Dendritic cell treated with granulocyte-macrophage colony-stimulating factor and Interleukin-4, amounts not matched to agents 40 ng/mL and 50 ng/mL, for 4 days (primary cell): ENCODE data around the gene SKI.
"Not testable (repeated sequence)": the region's sequence is repeated elsewhere in the genome, so short reads cannot be mapped to it uniquely, and the experiment has no call there.

Source experiments
- H3K27ac Mint-ChIP-seq: one replicate; pipeline ENCODE4 v1.8.0; 2022; ENCODE audit warnings: mild to moderate bottlenecking, mixed read lengths
- H3K27me3 Mint-ChIP-seq: one replicate; pipeline ENCODE4 v1.8.0; 2022; ENCODE audit warnings: mild to moderate bottlenecking, mixed read lengths
- H3K36me3 Mint-ChIP-seq: one replicate; pipeline ENCODE4 v1.8.0; 2022; ENCODE audit warnings: low read depth, mixed read lengths
- H3K4me1 Mint-ChIP-seq: one replicate; pipeline ENCODE4 v1.8.0; 2022; ENCODE audit warnings: low read depth, mixed read lengths
- H3K4me3 Mint-ChIP-seq: one replicate; pipeline ENCODE4 v1.8.0; 2022; ENCODE audit warnings: mild to moderate bottlenecking, moderate library complexity, mixed read lengths
- H3K9me3 Mint-ChIP-seq: one replicate; pipeline ENCODE4 v1.8.0; 2022; ENCODE audit warnings: mixed read lengths
- intact Hi-C: fragments of 100-400 bp; cut with micrococcal nuclease; formaldehyde crosslinking; loops from one replicate; pipeline ENCODE4 v1.15.0; 2022

The SKI gene

DNA sequence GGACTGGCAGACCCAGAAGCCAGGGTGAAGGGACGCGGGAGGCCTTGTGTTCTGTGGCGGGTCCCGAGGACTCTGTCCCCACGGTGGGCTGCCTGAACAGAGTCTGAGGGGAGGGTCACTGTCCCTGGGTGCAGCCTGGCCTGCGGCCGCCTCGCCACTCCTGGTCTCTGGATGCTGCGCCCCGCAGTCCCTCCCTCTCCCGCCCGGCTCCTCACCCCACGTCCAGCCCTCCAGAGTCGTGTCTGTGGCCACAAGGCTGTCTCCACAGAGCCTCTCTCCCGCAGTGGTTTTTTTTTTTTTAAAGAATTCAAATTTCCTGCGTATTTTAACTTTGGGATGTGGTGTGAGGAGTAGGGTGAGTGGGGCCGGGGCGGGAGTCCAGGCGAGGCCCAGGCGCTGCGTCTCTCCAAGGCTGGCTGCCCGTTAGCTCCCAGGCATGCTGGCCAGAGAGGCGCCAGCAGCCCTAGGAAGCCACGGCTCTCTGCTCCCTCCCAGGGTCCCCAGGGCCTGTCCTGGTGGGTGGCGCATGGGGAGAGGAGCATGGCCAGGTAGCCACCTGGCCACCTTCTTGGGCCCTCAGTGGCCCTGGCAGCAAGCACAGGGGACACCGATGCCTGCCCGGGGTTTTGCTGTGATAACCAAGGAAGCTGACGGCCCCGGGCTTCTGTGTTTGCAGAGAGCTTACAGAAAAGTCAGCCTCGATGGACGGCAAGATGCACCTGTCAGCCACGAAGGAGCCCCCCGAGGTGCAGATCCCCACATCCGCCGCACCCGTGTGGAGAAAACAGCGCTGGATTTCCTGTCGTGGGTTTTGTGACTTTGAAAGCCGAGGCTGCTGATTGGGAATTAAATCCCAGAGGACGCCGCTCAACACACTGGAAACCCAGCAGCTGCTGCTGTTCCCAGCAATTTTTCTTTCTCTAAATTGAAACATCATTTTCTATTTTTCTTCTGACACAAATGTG, 90.5 kb downstream of the SKI start:
- Mint-ChIP-seq H3K27ac (no peak overlapping the region), H3K27me3 (peaks cover 44% of the 10 kb centered on the region), H3K4me3 (no peak overlapping the region), H3K9me3 (no peaks in the 10 kb centered on the region), H3K36me3 (no peaks in the 10 kb centered on the region), H3K4me1 (peaks cover 27% of the 10 kb centered on the region)
- intact Hi-C loops: no loop called here

GRCh38 chr1:2319291-2319690, 91.2 kb downstream of the SKI start:
- H3K27ac Mint-ChIP-seq: no peak overlapping the region
- peaks cover 47% of the 10 kb centered on the region for H3K27me3 Mint-ChIP-seq
- H3K4me3 Mint-ChIP-seq: no peak overlapping the region
- H3K9me3 Mint-ChIP-seq: no peaks in the 10 kb centered on the region
- no peaks in the 10 kb centered on the region for H3K36me3 Mint-ChIP-seq
- intact Hi-C loops: no loop called here
- peaks cover 21% of the 10 kb centered on the region for H3K4me1 Mint-ChIP-seq

- Mint-ChIP-seq H3K36me3 (no peaks in the 10 kb centered on the region), H3K9me3 (peaks cover 3% of the 10 kb centered on the region), H3K4me3 (no peak overlapping the region), H3K4me1 (peaks cover 21% of the 10 kb centered on the region), H3K27me3 (peaks cover 47% of the 10 kb centered on the region), H3K27ac (peak overlapping the region; percentile 24)
- intact Hi-C loops: no loop called here
These were observed 91.9 kb downstream of the SKI start for GRCh38 chr1:2320006-2320405.

DNA sequence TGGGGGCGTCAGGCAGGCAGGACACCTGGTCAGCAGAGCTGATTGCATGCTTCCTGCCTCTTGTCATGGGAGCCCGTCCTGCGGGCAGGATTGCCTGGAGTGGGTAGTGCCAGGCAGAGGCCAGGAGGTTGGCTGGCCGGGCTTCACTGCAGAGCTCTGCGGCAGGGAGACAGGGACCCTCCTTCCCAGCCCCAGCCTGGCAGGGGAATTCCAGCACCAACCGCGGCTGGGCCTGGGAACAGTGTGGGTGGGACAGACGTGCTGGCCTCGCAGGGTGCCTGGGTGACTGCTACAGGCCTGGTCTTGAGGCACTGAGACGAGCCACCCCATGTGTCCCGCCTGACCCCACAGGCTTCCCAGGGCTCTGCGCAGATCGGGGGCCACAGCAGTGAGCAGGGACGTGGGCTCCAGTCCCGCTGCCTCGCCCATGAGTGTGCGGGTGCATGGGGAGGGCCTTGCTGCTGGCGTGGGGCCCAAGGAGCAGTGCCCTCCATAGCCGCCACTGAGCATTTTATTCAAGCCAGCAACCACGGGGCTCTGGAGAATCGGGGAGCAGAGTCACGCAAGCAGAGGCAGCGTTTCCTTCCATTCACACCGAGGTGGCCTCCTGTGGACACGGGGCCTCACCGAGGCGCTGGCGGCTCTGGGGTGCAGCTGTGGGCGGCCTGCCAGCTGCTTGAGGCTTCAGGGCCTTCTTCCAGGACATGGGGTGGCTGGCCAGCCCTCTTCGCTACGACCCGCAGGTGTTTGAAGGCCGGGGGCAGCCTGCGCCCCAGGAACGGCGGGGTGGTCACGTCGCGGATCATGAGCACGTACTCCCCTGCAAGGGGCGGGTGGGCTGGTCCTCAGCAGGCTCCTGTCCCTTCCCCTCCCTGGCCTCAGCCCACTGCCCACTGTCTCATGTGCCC, 92.9 kb downstream of the SKI start:
- Mint-ChIP-seq H3K4me1 (peaks cover 13% of the 10 kb centered on the region), H3K27ac (no peak overlapping the region), H3K36me3 (no peaks in the 10 kb centered on the region), H3K9me3 (peaks cover 8% of the 10 kb centered on the region), H3K27me3 (peaks cover 48% of the 10 kb centered on the region), H3K4me3 (no peak overlapping the region)
- intact Hi-C loops: no loop called here

DNA sequence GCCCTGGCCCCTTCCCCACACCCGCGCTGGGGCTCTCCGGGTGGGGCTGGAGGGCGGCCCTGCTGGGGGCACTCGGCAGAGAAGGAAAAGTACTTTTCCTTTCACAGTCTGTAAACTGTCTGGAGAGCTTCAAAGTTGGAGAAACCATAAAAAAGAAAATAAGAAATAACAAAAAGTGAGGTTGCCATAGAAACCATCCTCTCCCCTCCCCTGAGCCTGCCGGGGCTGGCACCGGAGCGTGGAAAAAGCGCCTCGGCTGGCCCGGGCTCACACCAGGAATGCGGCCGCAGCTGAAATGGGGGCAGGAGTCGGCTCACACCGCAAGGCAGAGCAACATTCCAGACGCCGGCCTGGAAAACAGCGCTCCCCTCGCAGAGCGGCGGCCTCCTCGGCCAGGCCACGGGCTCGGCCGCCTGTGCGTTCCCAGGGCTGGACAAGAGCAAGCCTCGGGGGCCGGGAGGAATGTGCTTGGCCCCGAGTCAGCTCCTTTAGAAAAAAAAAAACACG, 94.0 kb downstream of the SKI start:
- Mint-ChIP-seq H3K27ac (no peak overlapping the region), H3K27me3 (peaks cover 50% of the 10 kb centered on the region), H3K4me1 (peaks cover 2% of the 10 kb centered on the region), H3K4me3 (no peak overlapping the region), H3K36me3 (no peaks in the 10 kb centered on the region), H3K9me3 (peaks cover 8% of the 10 kb centered on the region)
- intact Hi-C loops: no loop called here

GRCh38 chr1:2322581-2323211, 94.6 kb downstream of the SKI start:
- Mint-ChIP-seq H3K36me3 (no peaks in the 10 kb centered on the region), H3K9me3 (peaks cover 8% of the 10 kb centered on the region), H3K4me3 (no peak overlapping the region), H3K4me1 (no peaks in the 10 kb centered on the region), H3K27me3 (peaks cover 53% of the 10 kb centered on the region), H3K27ac (no peak overlapping the region)
- intact Hi-C loops: no loop called here

DNA sequence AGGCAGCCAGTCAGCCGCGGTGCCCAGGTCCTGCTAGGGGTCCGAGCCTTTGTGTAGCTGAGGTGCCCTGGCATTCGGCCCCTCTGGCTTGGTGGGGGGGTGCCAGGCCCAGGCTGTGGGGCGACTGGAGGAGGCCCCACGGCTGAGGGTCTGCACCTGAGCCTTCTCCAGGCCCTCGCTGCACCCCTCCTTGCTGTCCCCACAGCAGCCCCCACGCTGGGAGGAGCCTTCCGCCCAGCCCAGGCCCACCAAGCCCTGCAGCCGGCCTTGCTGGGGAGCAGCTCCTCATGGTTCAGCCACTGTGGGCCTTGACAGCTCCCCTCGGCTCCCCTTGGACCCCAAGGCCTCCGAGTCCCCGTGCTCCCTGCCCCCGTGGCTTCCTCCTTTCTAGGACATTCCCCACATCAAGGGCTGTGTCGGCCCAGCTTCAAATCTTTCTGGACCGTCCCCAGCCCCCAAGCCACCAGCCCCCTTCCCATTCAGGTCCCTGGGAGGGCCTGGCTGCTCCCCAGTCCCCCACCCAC, 95.4 kb downstream of the SKI start:
- Mint-ChIP-seq H3K27ac (no peak overlapping the region), H3K36me3 (no peaks in the 10 kb centered on the region), H3K4me3 (no peak overlapping the region), H3K4me1 (no peaks in the 10 kb centered on the region), H3K27me3 (peaks cover 52% of the 10 kb centered on the region), H3K9me3 (peaks cover 8% of the 10 kb centered on the region)
- intact Hi-C loops: no loop called here

DNA sequence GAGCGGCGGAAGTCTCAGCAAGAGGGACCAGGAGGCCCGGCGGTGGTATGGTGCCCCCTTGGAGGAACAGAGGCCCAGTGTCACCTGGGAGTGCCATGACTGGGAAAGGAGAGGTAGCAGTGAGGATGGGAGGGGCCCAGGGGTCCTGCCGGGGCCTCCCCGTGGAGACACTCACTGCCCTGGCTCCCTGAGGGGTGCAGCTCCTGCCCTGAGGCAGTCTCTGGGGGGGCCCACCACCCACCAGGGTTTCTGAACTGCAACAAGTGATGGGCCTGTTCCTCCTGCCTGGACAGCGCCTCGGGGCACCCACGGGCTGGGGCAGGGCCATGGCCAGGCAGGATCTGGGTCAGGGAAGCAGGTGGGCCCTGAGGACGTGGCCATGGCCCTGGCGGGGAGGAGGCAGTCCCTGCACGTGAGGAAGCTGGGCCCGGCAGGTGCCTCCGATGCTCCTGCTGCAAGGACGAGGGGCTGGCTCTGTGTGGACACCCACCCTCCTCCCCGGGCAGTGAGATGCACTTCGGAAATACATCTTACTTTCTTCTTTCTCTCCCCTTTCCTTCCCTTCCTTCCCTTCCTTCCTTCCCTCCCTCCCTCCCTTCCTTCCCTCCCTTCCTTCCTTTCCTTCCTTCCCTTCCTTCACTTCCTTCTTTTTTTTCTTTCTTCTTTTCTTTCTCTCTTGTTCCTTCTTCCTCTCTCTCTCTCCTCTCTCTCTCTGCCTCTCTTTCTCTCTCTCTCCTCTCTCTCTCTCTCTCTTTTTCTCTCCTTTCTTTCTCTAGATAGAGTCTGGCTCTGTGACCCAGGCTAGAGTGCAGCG, 96.6 kb downstream of the SKI start:
- H3K36me3 Mint-ChIP-seq: no peaks in the 10 kb centered on the region
- intact Hi-C loops: no loop called here
- H3K27ac Mint-ChIP-seq: peak overlapping the region; percentile 38
- H3K27me3 Mint-ChIP-seq: peaks cover 44% of the 10 kb centered on the region
- no peaks in the 10 kb centered on the region for H3K4me1 Mint-ChIP-seq
- peaks cover 8% of the 10 kb centered on the region for H3K9me3 Mint-ChIP-seq
- no peak overlapping the region for H3K4me3 Mint-ChIP-seq

GRCh38 chr1:2326524-2326923, 98.4 kb downstream of the SKI start:
- Mint-ChIP-seq H3K4me1 (no peaks in the 10 kb centered on the region), H3K4me3 (no peak overlapping the region), H3K9me3 (peaks cover 8% of the 10 kb centered on the region), H3K27me3 (peaks cover 28% of the 10 kb centered on the region), H3K27ac (no peak overlapping the region), H3K36me3 (no peaks in the 10 kb centered on the region)
- intact Hi-C loops: no loop called here

DNA sequence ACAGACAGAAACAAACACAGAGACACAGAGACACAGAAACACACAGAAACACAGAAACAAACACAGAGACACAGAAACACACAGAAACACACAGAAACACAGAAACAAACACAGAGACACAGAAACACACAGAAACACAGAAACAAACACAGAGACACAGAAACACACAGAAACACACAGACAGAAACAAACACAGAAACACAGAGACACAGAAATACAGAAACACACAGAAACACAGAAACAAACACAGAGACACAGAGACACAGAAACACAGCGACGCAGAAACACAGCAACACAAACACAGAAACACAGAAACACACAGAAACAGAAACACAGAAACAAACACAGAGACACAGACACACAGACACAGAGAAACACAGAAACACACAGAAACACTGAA, 99.0 kb downstream of the SKI start:
- H3K9me3 Mint-ChIP-seq, H3K4me1 Mint-ChIP-seq, H3K36me3 Mint-ChIP-seq, H3K4me3 Mint-ChIP-seq, intact Hi-C loops: not testable (repeated sequence)
- Mint-ChIP-seq H3K27me3 (peaks cover 25% of the 10 kb centered on the region), H3K27ac (peak overlapping the region; percentile 9)

- Mint-ChIP-seq H3K4me3 (no peak overlapping the region), H3K9me3 (peaks cover 8% of the 10 kb centered on the region), H3K4me1 (no peaks in the 10 kb centered on the region), H3K27me3 (peaks cover 24% of the 10 kb centered on the region), H3K27ac (no peak overlapping the region), H3K36me3 (no peaks in the 10 kb centered on the region)
- intact Hi-C loops: no loop called here
These were observed 99.7 kb downstream of the SKI start for GRCh38 chr1:2327841-2328240.

GRCh38 chr1:2328676-2329455, 100.7 kb downstream of the SKI start:
- Mint-ChIP-seq H3K4me3 (no peak overlapping the region), H3K4me1 (no peaks in the 10 kb centered on the region), H3K27ac (no peak overlapping the region), H3K36me3 (no peaks in the 10 kb centered on the region), H3K27me3 (peaks cover 22% of the 10 kb centered on the region), H3K9me3 (peaks cover 8% of the 10 kb centered on the region)
- intact Hi-C loops: no loop called here
